CD1c-positive myeloid dendritic cell (primary cell): Measurements from ENCODE around the gene CALML6.

Experiments
- DNase-seq: peaks from one replicate; pipeline ENCODE4 v3.0.0-alpha.2; 2016; ENCODE audit errors: extremely low spot score

The CALML6 gene

DNA sequence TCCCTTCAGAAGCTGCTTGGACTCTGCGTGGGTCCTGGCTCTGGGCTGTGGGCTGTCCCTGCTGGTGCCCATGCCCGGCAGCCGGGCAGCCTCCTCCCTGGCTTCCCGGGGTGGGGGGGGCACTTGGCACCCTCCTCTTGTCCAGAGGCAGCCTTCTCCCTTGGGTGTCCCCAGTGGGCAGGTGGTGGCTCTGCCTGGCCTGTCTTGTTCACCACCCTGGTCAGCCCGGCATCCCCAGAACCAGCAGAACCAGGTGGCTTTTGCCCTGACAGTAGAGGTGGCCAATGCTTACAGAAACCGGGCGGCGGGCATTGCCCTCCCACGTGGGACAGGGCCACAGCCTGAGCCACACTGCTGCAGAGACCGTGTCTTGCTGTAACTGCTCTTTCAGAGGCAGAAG, 50.5 kb downstream of the CALML6 start:
- DNase-seq, result no peak

DNA sequence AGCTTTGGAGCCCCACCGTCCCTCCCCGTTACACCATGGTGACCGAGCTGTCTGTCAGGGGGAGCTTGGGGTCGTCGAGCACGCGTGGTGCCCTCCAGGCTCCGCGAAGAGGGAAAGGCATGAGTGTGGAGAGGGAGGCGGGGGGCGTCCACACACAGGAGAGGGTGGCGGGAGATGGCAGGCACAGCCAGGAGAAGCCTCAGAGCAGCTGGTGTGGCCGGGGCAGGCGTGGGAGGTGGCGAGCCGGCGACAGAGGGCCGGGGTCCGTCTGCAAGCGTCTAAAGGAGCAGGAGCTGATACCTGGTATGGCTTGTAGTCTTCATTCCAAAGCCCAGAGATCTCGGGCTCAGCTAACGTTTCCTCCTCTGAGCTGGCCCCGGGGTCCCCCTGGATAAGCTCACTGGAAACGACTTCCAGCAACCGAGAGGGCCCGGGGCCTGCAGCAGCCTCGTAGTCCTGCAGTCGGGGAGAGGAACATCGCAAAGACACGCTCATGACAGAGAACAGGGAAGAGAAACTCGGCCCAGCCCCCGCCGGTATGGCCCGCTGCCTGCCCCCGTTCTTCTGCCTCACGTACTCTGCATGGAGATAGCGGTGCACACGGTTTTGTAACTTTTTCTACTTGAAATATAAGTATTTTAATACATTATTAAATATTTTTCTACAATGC, 51.1 kb downstream of the CALML6 start:
- peak; percentile 54 for DNase-seq
